ENCODE measurements around the gene HOMER3.

The HOMER3 gene

GRCh38 chr19:18897094-18898029, 43.7 kb downstream of the HOMER3 start:
- no peaks in the 10 kb centered on the region for H3K9me3 ChIP-seq
- H3K4me1 ChIP-seq: peaks cover 0 to 26% (median 24%) of the 10 kb centered on the region in 4 donors
- no peak for DNase-seq
- H3K27ac ChIP-seq: no peak overlapping the region
- peaks cover 21 to 43% (median 34%) of the 10 kb centered on the region in 3 donors for H3K36me3 ChIP-seq
- no peak overlapping the region for H3K4me3 ChIP-seq
- intact Hi-C loops (cut with DNase I; ENCODE audit: low total_unique reads): no loop called here
- peaks cover 0 to 58% of the 10 kb centered on the region in 2 donors for H3K27me3 ChIP-seq
- TF ChIP-seq CTCF (IDR thresholded peaks at IDR 0.05): no peak

- TF ChIP-seq CTCF (IDR thresholded peaks at IDR 0.05): no peak
- Histone ChIP-seq H3K27me3 (peaks cover 0 to 58% of the 10 kb centered on the region in 2 donors), H3K27ac (no peak overlapping the region), H3K4me3 (peak overlapping the region in 1 of 2 donors; percentile 20), H3K36me3 (peaks cover 20 to 33% (median 31%) of the 10 kb centered on the region in 3 donors), H3K4me1 (peaks cover 0 to 26% (median 24%) of the 10 kb centered on the region in 4 donors), H3K9me3 (no peaks in the 10 kb centered on the region)
- DNase-seq: peak in 1 of 2 donors; percentile 61
- intact Hi-C loops (cut with DNase I; ENCODE audit: low total_unique reads): no loop called here
Measured at GRCh38 chr19:18896421-18896841, 44.6 kb downstream of the HOMER3 start.

GRCh38 chr19:18895824-18896341, 45.1 kb downstream of the HOMER3 start, which contains the start of gene CERS1:
TSS of gene CERS1 (minus strand) at chr19:18896158. CDS start at chr19:18896072, 86 bp downstream.
- intact Hi-C loops (cut with DNase I; ENCODE audit: low total_unique reads): no loop called here
- Histone ChIP-seq H3K9me3 (no peaks in the 10 kb centered on the region), H3K4me1 (peaks cover 0 to 26% (median 24%) of the 10 kb centered on the region in 4 donors), H3K27ac (no peak within 1 kb of the TSS), H3K4me3 (peak within 1 kb of the TSS; percentile 14 to 43), H3K27me3 (peaks cover 0 to 56% of the 10 kb centered on the region in 2 donors), H3K36me3 (peaks cover 15 to 28% (median 25%) of the 10 kb centered on the region in 3 donors)
- no peak for DNase-seq
- no peak for TF ChIP-seq CTCF (IDR thresholded peaks at IDR 0.05)

GRCh38 chr19:18895038-18895823, 45.8 kb downstream of the HOMER3 start:
- Histone ChIP-seq H3K9me3 (no peaks in the 10 kb centered on the region), H3K4me1 (peaks cover 0 to 26% (median 24%) of the 10 kb centered on the region in 4 donors), H3K4me3 (peak overlapping the region; percentile 14 to 43), H3K27me3 (peaks cover 0 to 52% of the 10 kb centered on the region in 2 donors), H3K36me3 (peaks cover 13 to 21% (median 19%) of the 10 kb centered on the region in 3 donors), H3K27ac (no peak overlapping the region)
- intact Hi-C loops (cut with DNase I; ENCODE audit: low total_unique reads): no loop called here
- peak; percentile 40 to 68 for DNase-seq
- peak in 1 of 2 experiments; percentile 7 for TF ChIP-seq CTCF (IDR thresholded peaks at IDR 0.05)

Data from tibial artery (tissue), 4 donors.